Measurements from ENCODE around the gene KLF15.

Gene KLF15

DNA sequence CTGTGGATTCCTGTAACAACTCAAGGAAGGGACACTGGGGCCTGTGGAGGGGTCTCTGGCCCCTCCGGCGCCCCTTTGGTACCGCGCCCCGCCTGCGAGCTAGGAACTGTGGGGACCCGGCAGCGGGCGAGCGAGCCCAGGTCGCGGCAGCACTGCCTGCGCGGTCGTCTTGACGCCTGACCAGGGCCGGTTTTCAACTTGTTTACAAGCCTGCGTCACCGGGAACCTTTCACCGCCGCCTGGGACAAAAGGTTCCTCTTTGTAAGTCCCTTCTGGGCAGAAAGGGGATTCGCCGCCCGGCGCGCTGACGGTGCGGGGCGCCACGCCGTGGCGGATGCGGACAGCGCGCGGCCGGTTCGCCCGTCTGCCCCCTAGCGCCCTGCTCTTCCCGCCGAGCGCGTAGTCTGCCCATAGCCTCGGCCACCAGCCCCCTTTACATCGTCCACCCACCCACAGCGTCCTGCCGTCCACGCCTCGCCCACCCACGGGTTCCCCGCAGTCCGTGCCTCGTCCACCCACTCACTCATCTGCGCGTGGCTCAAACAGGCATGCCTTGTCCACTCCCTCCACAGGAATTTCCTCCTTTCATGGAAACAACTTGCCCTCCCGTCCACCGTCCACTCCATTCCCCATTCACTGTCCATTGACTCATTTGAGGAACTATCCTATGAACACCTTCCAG lies 32.0 kb upstream of the KLF15 start:
- DNase-seq (ENCODE audit: low spot score): no peak

DNA sequence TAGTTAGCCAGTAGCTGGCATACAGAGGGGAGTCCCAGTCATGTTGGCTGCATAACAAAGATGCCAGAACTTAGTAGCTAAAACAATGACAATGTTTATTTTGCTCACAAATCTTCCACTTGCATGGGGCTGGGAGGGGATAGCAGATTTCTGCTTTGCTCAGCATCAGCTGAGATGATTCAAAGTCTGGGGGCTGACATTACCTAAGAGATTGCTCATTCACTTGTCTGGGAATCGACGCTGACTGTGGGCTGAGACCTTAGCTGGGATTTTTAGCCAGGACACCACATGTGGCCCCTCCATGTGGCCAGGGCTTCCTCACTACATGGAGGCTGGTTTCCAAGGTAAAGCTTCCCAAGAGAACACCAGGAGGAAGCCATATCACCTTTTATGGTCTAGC lies 24.8 kb upstream of the KLF15 start:
- no peak for DNase-seq (ENCODE audit: low spot score)

DNA sequence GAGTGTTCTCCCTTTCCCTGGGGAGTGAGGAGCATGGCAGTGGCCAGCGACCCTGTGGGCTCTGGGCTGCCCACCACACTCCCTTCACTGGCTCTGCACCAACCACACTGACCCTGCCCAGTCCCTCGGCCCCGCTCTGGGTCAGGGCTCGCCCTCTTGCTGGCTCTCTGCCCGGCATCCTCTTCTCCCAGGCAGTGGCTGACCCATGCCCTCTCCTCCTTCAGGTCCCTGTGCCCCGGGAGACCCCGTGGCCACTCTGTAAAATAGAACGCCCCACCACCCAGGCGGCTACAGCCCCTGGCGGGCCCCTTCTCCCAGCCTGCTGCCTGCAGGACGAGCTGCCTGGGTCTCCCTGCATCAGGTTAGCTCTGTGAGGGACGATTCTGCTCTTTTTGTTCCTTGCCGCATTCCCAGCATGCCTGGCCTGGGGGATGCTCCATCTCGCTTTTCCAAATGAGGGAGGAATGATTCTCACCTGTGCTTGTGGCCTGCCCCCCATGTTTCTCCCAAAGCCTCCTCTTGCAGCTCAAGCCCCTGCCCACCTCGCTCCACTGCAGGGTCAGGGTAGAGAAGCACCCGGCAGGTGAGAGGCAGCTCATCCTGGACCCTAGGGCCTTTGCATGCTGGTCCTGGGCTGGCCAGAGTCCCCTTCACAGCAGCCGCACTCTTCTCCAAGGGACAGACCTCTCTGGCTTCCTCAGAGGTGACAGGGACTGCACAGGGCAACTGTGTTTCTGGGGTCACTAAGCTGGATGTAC lies 23.0 kb upstream of the KLF15 start:
- no peak for DNase-seq (ENCODE audit: low spot score)

DNA sequence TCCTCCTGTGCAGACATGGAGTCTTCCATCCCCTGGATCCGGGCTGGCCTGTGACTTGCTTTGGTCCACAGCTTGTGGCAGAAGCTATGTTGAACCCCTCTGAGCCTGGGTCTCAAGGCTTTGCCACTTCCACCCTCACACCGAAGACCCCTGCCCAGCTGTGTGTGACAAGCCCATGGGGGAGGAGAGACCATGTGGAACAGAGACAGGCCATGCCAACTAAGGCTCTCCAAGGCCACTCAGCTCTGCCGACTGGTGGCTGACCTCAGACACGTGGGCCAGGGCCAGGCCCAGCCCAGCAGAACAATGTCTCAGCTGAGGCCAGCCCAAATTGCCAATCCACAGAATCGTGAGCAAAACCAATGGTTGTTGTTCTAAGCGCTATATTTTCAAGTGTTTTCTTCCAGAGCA lies 21.1 kb upstream of the KLF15 start:
- DNase-seq (ENCODE audit: low spot score): no peak

DNA sequence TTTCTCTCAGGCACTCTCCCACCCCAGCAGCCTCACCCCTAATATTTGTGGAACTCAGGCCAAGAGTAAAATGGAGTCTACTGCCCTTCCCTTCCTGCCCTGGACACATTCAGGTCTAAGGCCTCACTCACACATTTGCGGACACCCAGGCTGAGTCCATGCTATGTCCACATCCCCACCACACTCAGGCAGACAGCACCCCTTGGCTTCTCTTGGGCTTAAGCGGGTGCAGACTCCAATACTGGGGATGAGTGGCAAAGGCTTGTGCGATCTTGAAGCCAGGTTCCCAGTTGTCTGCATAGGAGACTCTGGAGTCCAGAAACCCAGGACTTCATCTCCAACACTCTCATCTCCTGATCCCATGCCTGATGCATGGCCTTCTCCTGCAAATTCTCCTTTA lies 20.0 kb upstream of the KLF15 start:
- DNase-seq (ENCODE audit: low spot score): no peak

DNA sequence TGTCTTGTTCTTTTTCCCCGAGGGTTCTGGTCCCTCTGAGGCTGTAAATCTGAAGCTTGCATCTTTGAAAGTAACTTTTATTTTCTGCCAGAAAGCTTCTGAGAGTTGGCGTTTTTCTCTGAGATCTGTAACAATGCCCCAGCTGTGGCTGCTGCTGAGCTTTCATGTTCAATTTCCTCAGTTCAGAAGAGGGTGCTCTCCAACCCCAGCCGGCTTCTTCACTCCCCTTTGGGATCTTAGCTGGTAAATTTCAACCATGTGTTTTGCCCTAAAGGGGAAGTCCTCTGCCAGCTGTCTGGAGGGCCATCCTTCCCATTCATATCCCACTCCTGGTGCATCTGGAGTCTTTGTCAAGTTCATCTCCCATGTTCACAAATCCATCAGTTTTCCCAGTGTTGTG lies 19.2 kb upstream of the KLF15 start:
- DNase-seq (ENCODE audit: low spot score): no peak

DNA sequence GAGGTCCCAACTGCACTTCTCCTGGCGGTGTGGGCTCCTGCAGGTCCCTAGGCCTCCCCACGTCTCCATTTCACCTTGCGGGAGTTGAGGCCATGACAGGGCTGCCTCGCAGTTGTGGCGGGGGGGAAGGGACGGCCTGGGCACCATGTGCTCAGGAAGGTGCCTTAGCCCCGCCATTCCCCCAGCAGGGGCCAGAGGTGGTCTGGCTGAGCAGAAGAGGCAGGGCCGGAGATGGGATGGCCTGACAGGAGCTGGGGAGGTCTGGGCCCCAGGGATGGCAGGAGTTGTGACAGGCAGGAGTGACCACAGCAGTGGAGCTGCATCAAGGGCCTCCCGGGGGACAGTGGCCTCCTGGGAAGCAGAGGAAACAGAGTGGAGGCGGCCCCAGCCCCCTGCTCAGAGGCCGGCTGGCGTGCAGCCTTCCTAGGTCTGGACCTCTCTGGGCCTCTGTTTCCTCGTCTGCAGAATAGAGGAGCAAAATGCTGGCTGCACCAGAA lies 18.7 kb upstream of the KLF15 start:
- DNase-seq (ENCODE audit: low spot score): no peak

DNA sequence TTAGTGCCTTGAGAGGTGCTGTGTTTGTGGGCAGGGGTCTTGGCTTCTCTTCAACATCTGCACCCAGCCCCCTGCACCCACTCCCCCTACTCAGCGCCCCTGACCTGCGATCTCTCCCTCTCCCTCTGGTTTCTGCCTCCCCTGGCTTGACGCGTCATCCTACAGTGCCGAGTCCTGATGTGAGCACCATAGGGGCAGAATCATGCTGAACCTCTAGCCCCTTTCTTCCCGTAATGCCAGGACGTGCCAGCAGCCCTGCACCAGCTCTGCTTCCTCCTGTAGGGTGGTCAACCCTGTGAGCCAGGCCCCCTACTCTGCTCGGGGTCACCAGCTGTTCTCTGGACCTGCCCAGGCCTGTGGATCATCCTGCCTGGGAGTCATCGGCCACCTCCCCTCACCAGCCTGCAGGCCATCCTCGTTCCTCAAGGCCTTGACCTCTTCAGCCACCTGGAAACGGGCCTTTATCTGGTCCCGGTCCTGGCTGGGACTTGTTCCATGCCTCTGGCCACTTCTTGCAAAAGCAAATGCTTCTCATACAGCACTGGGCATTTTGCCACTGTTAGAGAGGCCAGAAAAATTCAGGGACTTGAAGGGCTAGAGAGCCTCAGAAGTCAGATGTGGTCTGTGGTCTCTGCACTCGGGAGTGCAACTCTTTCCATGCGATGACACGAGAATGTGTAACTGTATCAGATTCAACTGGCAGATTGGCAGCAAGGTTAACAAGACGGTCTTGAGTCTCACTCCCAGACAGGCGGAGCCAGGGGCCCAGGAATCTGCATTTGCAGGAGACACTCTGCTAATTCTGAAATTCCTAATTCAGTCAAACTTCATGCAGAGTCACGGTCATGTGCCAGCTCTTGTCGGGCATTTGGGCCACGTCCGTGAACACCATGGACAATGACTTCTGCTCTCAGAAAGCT lies 16.7 kb upstream of the KLF15 start:
- no peak for DNase-seq (ENCODE audit: low spot score)

DNA sequence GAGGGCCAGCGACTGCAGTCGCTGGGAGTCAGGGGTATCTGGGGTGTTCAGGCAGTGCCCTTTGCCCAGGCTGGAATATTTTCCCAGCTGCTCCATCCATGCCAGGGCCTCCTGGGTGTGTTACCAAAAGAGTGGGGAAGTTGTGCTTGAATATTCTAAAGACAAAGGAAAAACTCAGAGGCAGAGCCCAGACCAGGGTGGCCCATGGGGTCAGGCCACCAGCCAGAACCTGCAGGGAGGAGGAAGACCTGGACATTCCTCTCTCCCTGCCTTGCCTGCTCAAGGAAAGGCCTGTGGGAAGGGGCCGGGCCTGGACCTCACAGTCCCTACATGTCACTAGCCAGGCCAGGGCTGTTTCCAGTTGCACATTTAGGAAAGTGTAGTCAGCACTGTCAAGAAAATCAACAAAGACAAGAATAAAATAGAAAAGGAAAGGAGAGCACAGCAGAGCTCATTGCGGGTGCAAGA lies 16.0 kb upstream of the KLF15 start:
- no peak for DNase-seq (ENCODE audit: low spot score)

DNA sequence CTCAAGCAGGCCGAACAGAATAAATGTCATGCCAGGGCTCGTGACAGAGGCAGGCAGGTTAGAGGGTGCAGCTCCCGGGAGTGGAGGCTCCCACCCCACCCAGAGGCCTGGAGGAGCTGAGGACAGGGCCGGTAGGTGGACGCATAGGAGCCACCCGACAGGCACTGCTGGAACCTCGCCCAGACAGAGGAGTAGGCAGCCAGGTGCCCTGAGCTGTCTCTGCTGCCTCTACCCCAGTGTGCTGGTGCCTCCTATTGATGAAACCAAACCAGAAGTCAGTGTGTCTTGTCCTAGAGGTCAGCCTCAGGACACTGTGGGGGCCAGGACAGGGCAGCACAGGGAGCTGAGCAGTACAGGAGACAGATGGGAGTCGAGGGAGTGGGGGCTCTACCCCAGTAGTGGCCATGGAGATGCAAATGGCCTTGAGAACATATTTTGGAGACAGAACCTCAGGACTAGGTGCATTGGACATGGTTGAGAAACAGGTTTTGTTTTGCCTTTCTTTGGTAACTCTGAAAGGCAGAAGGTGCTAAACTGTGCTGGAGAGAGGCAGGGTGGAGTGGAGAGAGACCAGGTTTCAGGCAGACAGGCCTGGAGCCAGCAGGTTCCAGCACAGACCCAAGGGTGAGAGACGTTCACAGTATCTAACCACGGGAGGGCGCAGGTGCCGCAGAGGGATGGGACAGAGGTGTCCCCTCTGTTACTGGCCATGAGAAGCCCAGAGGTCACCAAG lies 15.4 kb upstream of the KLF15 start:
- no peak for DNase-seq (ENCODE audit: low spot score)

DNA sequence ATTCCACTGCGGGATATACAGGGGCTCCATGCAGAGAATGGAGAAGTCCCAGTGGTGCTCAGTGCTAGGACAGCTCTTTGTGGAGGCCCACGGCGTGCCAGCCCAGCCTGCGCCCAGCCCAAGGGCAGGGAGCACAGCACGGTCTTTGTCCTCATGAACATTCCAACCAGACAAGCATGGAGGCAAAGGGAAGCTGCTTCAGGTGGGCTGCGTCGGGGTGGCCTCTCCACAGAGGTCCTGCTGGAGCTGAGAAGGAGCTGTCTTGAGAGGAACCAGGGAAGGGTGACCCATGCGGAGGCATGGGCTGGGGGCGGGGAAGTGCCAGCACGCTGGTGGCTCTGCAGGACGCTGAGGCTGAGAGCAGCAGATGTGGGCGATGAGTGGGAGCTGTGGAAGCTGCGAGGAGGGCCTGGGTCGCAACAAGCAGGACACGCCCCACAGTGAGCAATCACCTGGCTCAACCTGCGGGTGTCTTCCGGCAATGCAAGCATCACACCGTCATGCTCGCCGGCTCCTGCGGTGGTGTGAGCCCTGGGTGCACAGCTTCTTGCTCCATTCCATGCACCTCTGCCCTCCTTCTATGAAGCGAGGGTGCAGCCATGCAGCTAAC lies 14.0 kb upstream of the KLF15 start:
- DNase-seq (ENCODE audit: low spot score): no peak

DNA sequence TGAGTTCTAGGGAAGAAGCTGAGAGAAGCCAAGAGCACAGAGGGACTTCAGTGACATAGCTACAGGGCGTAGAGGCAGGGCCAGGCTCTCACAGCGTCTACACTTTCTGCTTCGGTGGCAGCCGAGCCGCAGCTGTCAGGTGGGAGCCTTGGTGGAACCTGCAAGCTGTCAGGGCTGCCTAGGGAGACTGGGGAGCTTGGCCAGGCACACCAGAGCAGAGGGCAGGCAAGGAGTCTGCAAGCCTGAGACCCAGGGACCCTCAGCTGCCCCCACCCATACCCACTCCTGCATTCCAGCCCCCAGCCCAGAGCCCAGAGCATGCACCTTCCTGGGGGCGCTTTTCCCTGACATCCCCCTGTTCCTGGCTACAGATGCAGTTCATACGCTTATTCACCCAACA lies 13.4 kb upstream of the KLF15 start:
- DNase-seq (ENCODE audit: low spot score): no peak

DNA sequence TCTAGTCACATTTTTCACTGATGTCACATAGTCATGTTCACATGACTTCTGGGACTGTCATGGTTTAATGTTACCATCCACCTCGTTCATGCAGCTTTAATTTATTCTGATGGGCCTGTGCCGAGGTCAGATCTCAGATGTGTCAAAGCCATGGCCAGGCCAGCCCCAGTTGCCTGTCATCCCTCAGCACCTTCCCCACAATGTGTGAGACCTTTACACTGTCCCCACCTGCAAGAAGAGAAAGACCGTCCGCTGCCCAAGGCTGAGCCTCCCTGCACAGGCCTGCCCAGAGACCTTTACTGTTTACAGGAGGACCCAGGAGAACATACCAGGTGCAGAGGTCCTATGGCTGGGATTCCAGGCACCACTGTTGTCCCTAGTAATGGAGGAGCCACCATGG lies 12.8 kb upstream of the KLF15 start:
- no peak for DNase-seq (ENCODE audit: low spot score)

DNA sequence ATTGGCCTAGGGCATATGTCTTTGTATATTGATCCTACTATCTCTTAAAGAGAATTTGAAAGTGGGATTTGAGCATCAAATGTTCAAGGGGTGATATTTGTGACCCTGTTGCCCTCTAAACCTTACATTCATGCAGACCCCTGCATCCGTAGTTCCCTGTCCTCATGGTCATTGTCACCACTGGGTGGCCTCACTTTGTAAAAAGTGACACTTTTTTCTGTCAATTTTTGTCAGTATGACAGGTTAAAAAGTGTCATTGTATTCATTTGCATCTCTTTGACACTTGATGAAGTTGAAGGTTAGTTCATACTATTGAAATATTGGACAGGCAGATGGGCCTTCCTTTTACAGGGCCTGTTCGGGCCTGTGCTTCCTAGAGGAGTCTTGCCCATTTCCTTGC lies 12.3 kb upstream of the KLF15 start:
- no peak for DNase-seq (ENCODE audit: low spot score)

DNA sequence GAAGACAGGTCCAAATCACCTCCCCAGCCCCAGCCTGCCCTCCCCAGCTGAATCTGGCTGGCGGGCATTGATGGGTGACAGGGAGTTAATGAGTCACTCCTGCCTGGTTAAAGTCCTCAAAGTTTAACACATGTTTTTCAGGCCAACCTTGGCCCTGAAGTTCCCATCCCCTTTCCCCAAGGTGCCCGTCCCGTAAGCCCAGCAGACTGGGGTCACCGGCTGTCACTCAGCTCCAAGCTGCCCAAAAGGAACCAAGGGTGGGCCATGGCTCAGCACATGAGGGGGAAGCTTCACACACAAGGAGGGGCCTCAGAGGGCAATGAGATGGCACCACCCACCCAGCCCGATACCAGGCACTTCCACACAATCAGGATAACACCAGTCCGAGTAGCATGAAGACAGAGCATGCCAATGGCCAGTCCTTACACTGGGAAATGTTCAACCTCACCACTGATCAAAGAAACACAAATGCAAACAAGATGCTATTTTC lies 10.2 kb upstream of the KLF15 start:
- DNase-seq (ENCODE audit: low spot score): no peak

DNA sequence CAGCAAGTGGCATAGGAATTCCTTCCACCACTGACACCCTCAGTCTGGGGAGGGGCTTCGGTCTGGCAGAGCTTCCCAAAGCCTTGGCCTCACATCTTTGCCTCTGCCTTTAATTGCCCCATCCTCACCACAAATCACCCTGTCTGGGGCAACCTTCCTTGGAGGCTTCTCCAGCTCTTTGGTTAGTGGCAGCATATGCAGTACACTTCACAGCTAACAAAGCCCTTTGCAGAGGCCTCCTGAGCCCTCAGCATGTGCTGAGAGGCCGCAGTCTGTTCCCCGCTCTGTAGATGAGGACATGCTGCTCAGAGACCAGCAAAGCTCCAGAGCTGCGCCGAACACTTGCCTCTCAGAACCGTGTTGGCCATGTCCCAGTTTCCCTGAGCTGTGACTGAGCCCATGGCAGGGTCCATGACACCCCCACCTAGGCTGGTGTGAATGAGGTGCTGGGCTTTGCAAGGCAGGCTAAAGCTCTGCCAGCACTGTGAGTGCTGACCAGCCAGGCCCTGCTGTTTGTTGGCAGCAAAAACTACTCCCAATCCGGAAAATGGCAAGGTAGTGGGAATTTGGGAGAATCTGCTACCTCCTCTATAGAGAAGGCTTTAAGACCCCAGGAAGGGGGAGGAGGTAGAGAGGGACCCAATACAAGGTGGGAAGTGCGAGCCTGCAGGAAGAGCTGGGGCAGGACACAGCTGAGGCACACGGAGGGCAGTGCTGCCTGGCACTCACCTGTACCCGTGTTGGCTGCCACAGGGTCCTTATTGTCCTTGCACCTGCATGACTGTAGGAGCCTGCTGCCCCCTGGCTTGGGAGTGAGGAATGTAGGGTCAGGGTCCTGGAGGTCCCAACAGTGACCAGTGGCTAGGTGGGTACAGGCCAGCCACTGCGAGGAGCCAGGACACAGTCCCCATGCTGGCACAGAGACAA lies 8.4 kb upstream of the KLF15 start:
- no peak for DNase-seq (ENCODE audit: low spot score)

DNA sequence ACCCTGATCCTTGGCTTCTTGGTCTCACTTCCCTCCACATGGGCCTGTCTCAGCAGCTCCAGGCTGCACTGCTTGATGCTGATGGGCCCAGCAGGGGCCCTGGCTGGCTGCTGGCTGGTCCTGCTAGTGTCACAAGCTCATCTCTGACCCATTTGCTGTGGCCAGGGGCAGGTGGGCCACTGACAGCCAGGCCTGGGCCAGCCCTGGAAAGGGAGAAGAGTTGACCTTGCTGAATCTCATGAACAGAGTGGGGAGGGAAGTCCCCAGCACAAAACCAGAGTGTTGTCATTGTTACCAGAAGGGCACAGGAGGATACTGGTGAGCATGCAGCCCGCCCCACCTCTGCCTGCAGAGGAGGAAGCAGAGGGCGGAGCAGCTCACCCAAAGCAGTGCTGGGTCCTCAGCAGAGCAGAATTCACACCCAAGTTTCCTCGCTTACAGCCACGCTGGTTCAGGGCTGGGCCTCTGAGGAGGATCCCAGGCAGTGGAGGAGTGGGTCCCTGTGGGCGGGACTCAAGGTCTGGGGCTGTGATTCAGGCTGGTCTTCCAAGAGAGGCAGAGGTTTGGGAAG lies 7.6 kb upstream of the KLF15 start:
- no peak for DNase-seq (ENCODE audit: low spot score)

DNA sequence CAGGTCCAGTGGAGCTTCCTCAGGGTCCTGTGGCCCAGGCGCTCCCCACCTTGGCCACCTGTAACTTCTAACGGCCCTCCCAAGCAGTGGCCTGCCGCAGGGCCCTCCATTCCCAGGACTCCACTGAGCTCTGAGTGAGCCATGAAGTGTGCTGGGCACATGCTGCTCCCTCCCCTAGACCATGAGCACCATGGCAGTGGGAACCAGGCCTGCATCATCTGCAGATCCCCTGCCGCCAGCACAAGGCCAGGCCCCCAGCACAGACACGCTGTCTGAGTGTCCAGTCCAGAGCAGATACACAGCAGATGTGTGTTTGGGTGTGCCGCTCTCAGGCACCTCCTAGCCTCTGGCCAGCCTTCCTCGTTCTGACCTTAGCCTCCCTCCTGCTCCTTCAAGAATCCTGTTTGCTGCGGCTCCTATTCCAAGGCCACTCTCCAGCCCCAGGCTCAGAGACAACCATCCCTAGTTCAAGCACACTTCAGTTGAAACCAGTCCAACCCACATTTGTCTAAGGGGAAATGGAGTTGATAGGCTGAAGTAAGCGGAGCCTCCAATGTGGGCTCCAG lies 7.0 kb upstream of the KLF15 start:
- DNase-seq (ENCODE audit: low spot score): no peak

DNA sequence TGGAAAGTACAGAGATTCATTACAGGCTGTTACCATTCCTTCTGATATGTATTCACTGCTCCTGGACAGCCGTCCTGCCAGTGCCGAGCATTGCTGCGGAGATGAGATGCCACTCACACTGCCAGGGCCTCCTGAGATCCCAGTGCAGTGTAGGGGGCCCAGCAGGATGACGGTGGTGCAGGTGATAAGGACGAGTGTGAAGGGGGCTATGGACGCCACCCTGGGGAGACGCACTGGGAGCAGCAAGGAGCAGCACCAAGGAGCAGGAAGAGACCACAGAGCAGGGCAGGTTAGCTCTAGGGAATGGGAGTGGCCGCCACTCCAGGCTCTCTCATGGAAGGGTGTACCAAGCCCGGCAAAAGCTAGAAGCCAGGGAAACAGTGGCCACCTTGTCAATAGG lies 4.0 kb upstream of the KLF15 start:
- no peak for DNase-seq (ENCODE audit: low spot score)

DNA sequence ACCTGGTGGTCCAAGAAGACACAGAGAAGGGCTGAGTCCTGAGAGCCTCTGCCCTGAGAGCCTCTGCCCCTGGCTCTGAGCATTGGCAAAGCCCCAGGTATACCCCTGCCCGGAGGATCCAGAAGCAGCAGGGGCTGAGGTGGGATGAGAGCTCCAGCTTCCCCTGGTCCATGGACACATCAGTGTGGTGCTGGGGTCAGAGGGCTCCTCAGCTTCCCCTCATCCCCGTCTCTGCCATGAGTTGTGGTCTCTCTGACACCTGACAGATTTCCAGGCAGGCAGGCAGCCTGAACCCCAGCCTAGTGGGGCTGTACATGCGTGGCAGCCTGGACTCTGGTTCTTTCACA lies 3.5 kb upstream of the KLF15 start:
- no peak for DNase-seq (ENCODE audit: low spot score)
